HepG2 (cell line): ENCODE results near the gene ASF1B.

ENCODE experiments used
- CTCF ChIP-seq: sonication (generic); formaldehyde crosslinking; IDR thresholded peaks from 2 replicates; pipeline ENCODE4 v1.5.0; 2020; ENCODE audit warnings: mild to moderate bottlenecking, missing genetic modification reagents, moderate library complexity
- EP300 ChIP-seq, 3 experiments: sonication (generic) in 1 of 3; formaldehyde crosslinking in 1 of 3; IDR thresholded peaks; 2 replicates each; pipeline versions ENCODE4 v1.5.1 to v1.6.1; 2011 to 2020; ENCODE audit warnings: low read depth in 2 of 3, low read length in 2 of 3, borderline replicate concordance in 1 of 3, improper control_type of control experiment in 1 of 3, mild to moderate bottlenecking in 1 of 3, missing genetic modification reagents in 1 of 3, moderate library complexity in 1 of 3
- FOXK1 ChIP-seq: sonication (generic); formaldehyde crosslinking; IDR thresholded peaks from 2 replicates; pipeline ENCODE4 v1.4.0; 2020; ENCODE audit warnings: low read depth, missing genetic modification reagents, borderline replicate concordance
- FOXK2 ChIP-seq: fragments of 450-650 bp; IDR thresholded peaks from 2 replicates; pipeline ENCODE4 v1.6.1; 2016
- GABPA ChIP-seq, 2 experiments: IDR thresholded peaks; 2 replicates each; pipeline ENCODE4 v1.6.1; 2011 to 2016; ENCODE audit warnings: low read depth in 2 of 2, low read length in 1 of 2, missing biosample characterization in 1 of 2, missing genetic modification characterization in 1 of 2
- MAFK ChIP-seq, 2 experiments: IDR thresholded peaks in 1 of 2; conservative IDR thresholded peaks in 1 of 2; 2 replicates each; pipeline ENCODE4 v1.6.1; 2011; ENCODE audit warnings: improper control_type of control experiment in 2 of 2, low read length in 2 of 2
- POLR2AphosphoS5 ChIP-seq: IDR thresholded peaks from 2 replicates; pipeline ENCODE4 v1.6.1; 2012; ENCODE audit warnings: low read depth, low read length
- PTBP1 ChIP-seq: fragments of 200-400 bp; formaldehyde crosslinking; IDR thresholded peaks from 2 replicates; pipeline ENCODE4 v1.6.1; 2018; ENCODE audit warnings: low read length, low read depth; ENCODE audit not compliant: poor library complexity, severe bottlenecking
- RAD21 ChIP-seq: fragments of 450-650 bp; formaldehyde crosslinking; IDR thresholded peaks from 2 replicates; pipeline ENCODE4 v1.5.0; 2020; ENCODE audit warnings: mild to moderate bottlenecking
- SP5 ChIP-seq: IDR thresholded peaks from 2 replicates; pipeline ENCODE4 v1.6.1; 2016; ENCODE audit warnings: low read depth, borderline replicate concordance
- THAP7 ChIP-seq: sonication (generic); formaldehyde crosslinking; IDR thresholded peaks from 2 replicates; pipeline ENCODE4 v1.8.1; 2023; ENCODE audit warnings: mild to moderate bottlenecking, missing genetic modification reagents
- ZBTB33 ChIP-seq: sonication (generic); formaldehyde crosslinking; IDR thresholded peaks from 2 replicates; pipeline ENCODE4 v1.4.0; 2020; ENCODE audit warnings: missing genetic modification reagents
- ZKSCAN1 ChIP-seq: fragments of 150-350 bp; IDR thresholded peaks from 2 replicates; pipeline ENCODE4 v1.6.1; 2014; ENCODE audit warnings: low read length
- ZNF180 ChIP-seq: sonication (generic); formaldehyde crosslinking; IDR thresholded peaks from 2 replicates; pipeline ENCODE4 v1.4.0; 2020; ENCODE audit warnings: low read depth, missing genetic modification reagents, borderline replicate concordance

- TF ChIP-seq FOXK2 (no peak), ZNF180 (no peak), THAP7 (no peak), POLR2AphosphoS5 (no peak), SP5 (CRISPR knock-in tag) (no peak), RAD21 (CRISPR knock-in tag) (no peak), PTBP1 (no peak), ZKSCAN1 (no peak), GABPA (IDR thresholded peaks at IDR 0.05; ENCODE audit: low read depth, low read length) (no peak), GABPA (CRISPR knock-in tag; IDR thresholded peaks at IDR 0.05; ENCODE audit: low read depth) (no peak), FOXK1 (no peak), CTCF (no peak), EP300 (IDR thresholded peaks at IDR 0.05; ENCODE audit: low read depth in 2 of 2, low read length in 2 of 2) (no peak), EP300 (CRISPR knock-in tag; IDR thresholded peaks at IDR 0.05; ENCODE audit: borderline replicate concordance) (no peak), MAFK (conservative IDR thresholded peaks at IDR 0.05 in 1 of 2, IDR thresholded peaks at IDR 0.05 in 1 of 2; ENCODE audit: low read length in 2 of 2) (no peak), ZBTB33 (CRISPR knock-in tag) (no peak)
These were observed 19.7 kb upstream of the ASF1B start for GRCh38 chr19:14156122-14156521.
